Right lobe of liver (tissue), 6 donors: Measurements from ENCODE around the gene RSF1. TPM values are rescaled to one million over a fixed set of nuclear protein-coding genes. Genes with fewer than 3 reads are reported as not detected.
A peak's percentile ranks its signal among the peaks of the same experiment; 100 is the strongest.

ENCODE experiments used
- ATAC-seq, 4 donors: fragments of 200-7000 bp; cut with Tn5 transposase; one replicate each; pipeline ENCODE4 v1.9.1; 2020; ENCODE audit warnings: mild to moderate bottlenecking in 4 of 4, moderate library complexity in 4 of 4
- DNase-seq, 3 donors: peaks; one replicate each; pipeline ENCODE4 v3.0.0-alpha.2; 2020
- H3K27ac ChIP-seq, 3 donors: fragments of 200-600 bp; one replicate each; pipeline ENCODE4 v1.8.0; 2022
- H3K27me3 ChIP-seq, 2 donors: fragments of 200-600 bp; one replicate each; pipeline ENCODE4 v1.8.0; 2022
- H3K36me3 ChIP-seq, 4 donors: fragments of 200-600 bp; sonication (generic) in 1 of 4; one replicate each; pipeline versions ENCODE4 v1.5.1 to v1.8.0; 2017 to 2022; ENCODE audit warnings: control low read depth in 1 of 4
- H3K4me1 ChIP-seq, 4 donors: fragments of 200-600 bp; sonication (generic) in 1 of 4; one replicate each; pipeline versions ENCODE4 v1.5.1 to v1.8.0; 2017 to 2022; ENCODE audit warnings: control low read depth in 1 of 4
- H3K4me3 ChIP-seq, 3 donors: fragments of 200-600 bp; one replicate each; pipeline ENCODE4 v1.8.0; 2022
- H3K9me3 ChIP-seq, 4 donors: fragments of 200-600 bp; sonication (generic) in 1 of 4; one replicate each; pipeline versions ENCODE4 v1.5.1 to v1.8.0; 2017 to 2022; ENCODE audit warnings: control low read depth in 1 of 4
- CTCF ChIP-seq, 4 donors: fragments of 200-600 bp in 3 of 4; fragments of 450-650 bp in 1 of 4; IDR thresholded peaks; one replicate each; pipeline versions ENCODE4 v1.5.1 to v1.8.0; 2016 to 2022; ENCODE audit warnings: antibody characterized with exemption in 4 of 4, mild to moderate bottlenecking in 2 of 4
- POLR2A ChIP-seq: fragments of 450-650 bp; IDR thresholded peaks from one replicate; pipeline ENCODE4 v1.6.1; 2017; ENCODE audit warnings: antibody characterized with exemption, mild to moderate bottlenecking
- WGBS: methylation state at CpG from one replicate; pipeline ENCODE4 v1.1.6; 2018; ENCODE audit warnings: low coverage, low lambda C conversion rate; ENCODE audit not compliant: insufficient coverage; ENCODE audit errors: missing lambda C conversion rate; 5-methylcytosine and 5-hydroxymethylcytosine counted together
- intact Hi-C, 2 donors: fragments of 100-400 bp; cut with DNase I; formaldehyde crosslinking; loops; one replicate each; pipeline versions ENCODE4 v1.11.2 to v1.14.1; 2022
- total RNA-seq, 6 experiments: library from RNA; depleted of rRNA in 2 of 6; stranded (reverse); fragments of >200 nt in 2 of 6; fragmentation: NEBNext Ultra II Directional in 3 of 6; extraction: Animal tissue kit (Norgen Biotek cat#: 25700) in 3 of 6; gene quantifications; one replicate each; pipeline versions ENCODE4 v1.1.0 to v1.2.4, GENCODE V29; 2016 to 2023
- donor health status: DM: no; HTN: yes; CAD: no.
- donor health status: DM: no; HTN: no; CAD: no.
- donor health status: DM: no; HTN: no; CAD: no.
- donor health status: DM: no; HTN: yes; CAD: no.
- donor health status: DM: no; HTN: yes; CAD: no.

RSF1 gene
- total RNA-seq, 6 experiments from 2014 or later, result 8.4 to 23.0 (median 20.6) TPM

GRCh38 chr11:77819411-77819920 is 1.1 kb downstream of the RSF1 start:
- TF ChIP-seq POLR2A, result peak; percentile 64
- peak in 3 of 4 donors; percentile 7 to 12 (median 10) for TF ChIP-seq CTCF (IDR thresholded peaks at IDR 0.05)
- Histone ChIP-seq H3K4me3 (peak overlapping the region; percentile 88 to 97 (median 97)), H3K4me1 (peaks cover 0 to 24% (median 6%) of the 10 kb centered on the region in 4 donors), H3K36me3 (no peaks in the 10 kb centered on the region), H3K9me3 (no peaks in the 10 kb centered on the region), H3K27ac (peak overlapping the region; percentile 85 to 94 (median 91)), H3K27me3 (no peaks in the 10 kb centered on the region)
- intact Hi-C loops, result no loop called here
- ATAC-seq (peak; percentile 46 to 58 (median 52)), DNase-seq (peak; percentile 85 to 89 (median 87))
- 2% methylated on average over 16 of the region's 19 CpGs for WGBS

- Histone ChIP-seq H3K27ac (no peak overlapping the region), H3K27me3 (no peaks in the 10 kb centered on the region), H3K9me3 (no peaks in the 10 kb centered on the region), H3K36me3 (no peaks in the 10 kb centered on the region), H3K4me3 (no peak overlapping the region), H3K4me1 (peaks cover 0 to 8% (median 0%) of the 10 kb centered on the region in 4 donors)
- WGBS, result 75% methylated on average over 1 of the region's 1 CpG
- intact Hi-C loops, result no loop called here
- DNase-seq, result no peak
- no peak for ATAC-seq
- TF ChIP-seq CTCF (IDR thresholded peaks at IDR 0.05) (no peak), POLR2A (no peak)
Measured at GRCh38 chr11:77815459-77815858, 5.1 kb downstream of the RSF1 start.

- Histone ChIP-seq H3K9me3 (no peaks in the 10 kb centered on the region), H3K27ac (no peak overlapping the region), H3K4me1 (peaks cover 0 to 8% (median 0%) of the 10 kb centered on the region in 4 donors), H3K4me3 (no peak overlapping the region), H3K36me3 (no peaks in the 10 kb centered on the region), H3K27me3 (no peaks in the 10 kb centered on the region)
- ATAC-seq, result no peak
- intact Hi-C loops, result no loop called here
- TF ChIP-seq POLR2A, result no peak
- no peak for TF ChIP-seq CTCF (IDR thresholded peaks at IDR 0.05)
- WGBS, result 98% methylated on average over 3 of the region's 3 CpGs
- DNase-seq, result no peak
Measured at GRCh38 chr11:77814848-77815247, 5.7 kb downstream of the RSF1 start.

- Histone ChIP-seq H3K27me3 (no peaks in the 10 kb centered on the region), H3K9me3 (no peaks in the 10 kb centered on the region), H3K4me3 (no peak overlapping the region), H3K27ac (no peak overlapping the region), H3K36me3 (no peaks in the 10 kb centered on the region), H3K4me1 (no peaks in the 10 kb centered on the region)
- DNase-seq (no peak), ATAC-seq (no peak)
- no peak for TF ChIP-seq POLR2A
- no peak for TF ChIP-seq CTCF (IDR thresholded peaks at IDR 0.05)
- intact Hi-C loops, result no loop called here
- 99% methylated on average over 8 of the region's 9 CpGs for WGBS
Measured at GRCh38 chr11:77813256-77813655, 7.3 kb downstream of the RSF1 start.

- no peak overlapping the region for H3K27ac ChIP-seq
- WGBS, result 89% methylated on average over 2 of the region's 2 CpGs
- intact Hi-C loops, result no loop called here
- H3K27me3 ChIP-seq, result no peaks in the 10 kb centered on the region
- no peak for TF ChIP-seq CTCF (IDR thresholded peaks at IDR 0.05)
- TF ChIP-seq POLR2A, result no peak
- no peaks in the 10 kb centered on the region for H3K36me3 ChIP-seq
- H3K9me3 ChIP-seq, result no peaks in the 10 kb centered on the region
- no peak for ATAC-seq
- DNase-seq, result no peak
- no peak overlapping the region for H3K4me3 ChIP-seq
- no peaks in the 10 kb centered on the region for H3K4me1 ChIP-seq
Measured at GRCh38 chr11:77806993-77807392, 13.5 kb downstream of the RSF1 start.
